Rectal smooth muscle tissue (tissue), 1 donor: Measurements from ENCODE around the gene HCAR1.
"Not testable (repeated sequence)": the region's sequence is repeated elsewhere in the genome, so short reads cannot be mapped to it uniquely, and the experiment has no call there.

Source experiments
- H3K27ac ChIP-seq: one replicate; pipeline ENCODE4 v1.7.0; 2013; ENCODE audit warnings: low read depth, low read length, inconsistent platforms
- H3K27me3 ChIP-seq: one replicate; pipeline ENCODE4 v1.7.0; 2013; ENCODE audit warnings: low read length; ENCODE audit not compliant: control insufficient read depth, insufficient read depth
- H3K36me3 ChIP-seq: one replicate; pipeline ENCODE4 v1.7.0; 2013; ENCODE audit warnings: low read length; ENCODE audit not compliant: control insufficient read depth, insufficient read depth
- H3K4me1 ChIP-seq: one replicate; pipeline ENCODE4 v1.7.0; 2013; ENCODE audit warnings: low read length; ENCODE audit not compliant: control insufficient read depth, insufficient read depth
- H3K4me3 ChIP-seq: one replicate; pipeline ENCODE4 v1.7.0; 2013; ENCODE audit warnings: low read length
- H3K9ac ChIP-seq: one replicate; pipeline ENCODE4 v1.7.0; 2013; ENCODE audit warnings: low read length

HCAR1 gene, protein sequence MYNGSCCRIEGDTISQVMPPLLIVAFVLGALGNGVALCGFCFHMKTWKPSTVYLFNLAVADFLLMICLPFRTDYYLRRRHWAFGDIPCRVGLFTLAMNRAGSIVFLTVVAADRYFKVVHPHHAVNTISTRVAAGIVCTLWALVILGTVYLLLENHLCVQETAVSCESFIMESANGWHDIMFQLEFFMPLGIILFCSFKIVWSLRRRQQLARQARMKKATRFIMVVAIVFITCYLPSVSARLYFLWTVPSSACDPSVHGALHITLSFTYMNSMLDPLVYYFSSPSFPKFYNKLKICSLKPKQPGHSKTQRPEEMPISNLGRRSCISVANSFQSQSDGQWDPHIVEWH

GRCh38 chr12:122730215-122731014, at the start of gene HCAR1:
HCAR1 (minus strand) TSS chr12:122730844; CDS start chr12:122730339, 505 bp downstream.
- no peak within 1 kb of the TSS for H3K27ac ChIP-seq
- H3K9ac ChIP-seq: no peak within 1 kb of the TSS
- H3K36me3 ChIP-seq: no peaks in the 10 kb centered on the region
- H3K4me3 ChIP-seq: no peak within 1 kb of the TSS
- no peaks in the 10 kb centered on the region for H3K4me1 ChIP-seq
- H3K27me3 ChIP-seq: no peaks in the 10 kb centered on the region

DNA sequence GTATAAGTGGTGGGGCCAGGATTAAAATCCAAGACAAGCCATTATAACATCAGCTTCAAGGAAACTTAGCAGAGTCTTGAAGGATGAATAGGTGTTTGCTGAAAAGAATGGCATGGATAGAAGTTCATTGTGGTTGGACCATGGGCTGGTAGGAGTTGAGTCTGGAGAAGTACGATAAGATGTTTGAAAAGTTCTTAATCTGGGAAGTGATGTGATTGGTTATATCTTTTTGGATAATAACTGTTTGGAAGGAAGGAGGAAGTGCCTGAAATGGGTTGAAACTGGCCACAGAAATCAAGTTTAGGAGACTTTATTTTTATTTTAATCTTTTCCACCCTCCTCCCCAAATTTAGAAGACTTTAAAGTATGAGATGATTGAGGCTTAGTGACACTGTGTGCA, 26.9 kb upstream of the HCAR1 start:
- H3K27me3 ChIP-seq: no peaks in the 10 kb centered on the region
- H3K4me1 ChIP-seq: peaks cover 8% of the 10 kb centered on the region
- H3K27ac ChIP-seq: no peak overlapping the region
- no peak overlapping the region for H3K9ac ChIP-seq
- no peak overlapping the region for H3K4me3 ChIP-seq
- H3K36me3 ChIP-seq: peaks cover 11% of the 10 kb centered on the region

- Histone ChIP-seq H3K4me3 (no peak overlapping the region), H3K4me1 (peaks cover 8% of the 10 kb centered on the region), H3K36me3 (peaks cover 3% of the 10 kb centered on the region), H3K27me3 (no peaks in the 10 kb centered on the region), H3K27ac (no peak overlapping the region), H3K9ac (no peak overlapping the region)
These were observed 24.1 kb upstream of the HCAR1 start for GRCh38 chr12:122754790-122755189.

GRCh38 chr12:122753319-122753650, 22.6 kb upstream of the HCAR1 start:
- Histone ChIP-seq H3K27me3 (no peaks in the 10 kb centered on the region), H3K27ac (no peak overlapping the region), H3K36me3 (peaks cover 3% of the 10 kb centered on the region), H3K4me3 (peak overlapping the region; percentile 86), H3K4me1 (peaks cover 8% of the 10 kb centered on the region), H3K9ac (peak overlapping the region; percentile 85)

- Histone ChIP-seq H3K36me3 (peaks cover 3% of the 10 kb centered on the region), H3K9ac (peak within 1 kb of the TSS; percentile 85), H3K27ac (peak within 1 kb of the TSS; percentile 73), H3K27me3 (no peaks in the 10 kb centered on the region), H3K4me1 (peaks cover 8% of the 10 kb centered on the region), H3K4me3 (peak within 1 kb of the TSS; percentile 86)
These were observed 22.0 kb upstream of the HCAR1 start, which contains the start of gene DENR for GRCh38 chr12:122752464-122753318. DENR (plus strand) TSS chr12:122752824; CDS start chr12:122753702, 878 bp downstream.

DNA sequence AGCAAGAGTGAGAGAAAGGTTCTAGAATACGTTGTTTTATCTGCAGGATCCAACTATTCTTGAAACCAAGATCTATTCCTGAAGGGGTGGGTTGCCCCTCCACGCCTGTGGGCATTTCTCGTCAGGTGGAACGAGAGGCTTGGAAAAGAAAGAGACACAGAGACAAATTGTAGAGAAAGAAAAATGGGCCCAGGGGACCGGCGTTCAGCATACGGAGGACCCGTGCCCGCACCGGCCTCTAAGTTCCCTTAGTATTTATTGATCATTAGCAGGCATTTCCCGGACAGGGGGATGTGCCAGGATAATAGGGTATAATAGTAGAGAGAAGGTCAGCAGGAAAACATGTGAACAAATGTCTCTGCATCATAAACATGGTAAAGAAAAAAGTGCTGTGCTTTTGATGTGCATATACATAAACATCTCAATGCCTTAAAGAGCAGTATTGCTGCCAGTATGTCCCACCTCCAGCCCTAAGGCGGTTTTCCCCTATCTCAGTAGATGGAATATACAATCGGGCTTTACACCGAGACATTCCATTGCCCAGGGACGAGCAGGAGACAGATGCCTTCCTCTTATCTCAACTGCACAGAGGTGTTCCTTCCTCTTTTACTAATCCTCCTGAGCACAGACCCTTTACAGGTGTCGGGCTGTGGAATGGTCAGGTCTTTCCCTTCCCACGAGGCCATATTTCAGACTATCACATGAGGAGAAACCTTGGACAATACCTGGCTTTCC, 20.3 kb upstream of the HCAR1 start:
- not testable (repeated sequence) for H3K4me1 ChIP-seq, H3K9ac ChIP-seq, H3K27ac ChIP-seq, H3K27me3 ChIP-seq, H3K36me3 ChIP-seq, H3K4me3 ChIP-seq

- Histone ChIP-seq H3K4me3 (no peak overlapping the region), H3K9ac (no peak overlapping the region), H3K27me3 (no peaks in the 10 kb centered on the region), H3K36me3 (no peaks in the 10 kb centered on the region), H3K4me1 (peaks cover 8% of the 10 kb centered on the region), H3K27ac (no peak overlapping the region)
These were observed 19.1 kb upstream of the HCAR1 start for GRCh38 chr12:122749569-122750332.

DNA sequence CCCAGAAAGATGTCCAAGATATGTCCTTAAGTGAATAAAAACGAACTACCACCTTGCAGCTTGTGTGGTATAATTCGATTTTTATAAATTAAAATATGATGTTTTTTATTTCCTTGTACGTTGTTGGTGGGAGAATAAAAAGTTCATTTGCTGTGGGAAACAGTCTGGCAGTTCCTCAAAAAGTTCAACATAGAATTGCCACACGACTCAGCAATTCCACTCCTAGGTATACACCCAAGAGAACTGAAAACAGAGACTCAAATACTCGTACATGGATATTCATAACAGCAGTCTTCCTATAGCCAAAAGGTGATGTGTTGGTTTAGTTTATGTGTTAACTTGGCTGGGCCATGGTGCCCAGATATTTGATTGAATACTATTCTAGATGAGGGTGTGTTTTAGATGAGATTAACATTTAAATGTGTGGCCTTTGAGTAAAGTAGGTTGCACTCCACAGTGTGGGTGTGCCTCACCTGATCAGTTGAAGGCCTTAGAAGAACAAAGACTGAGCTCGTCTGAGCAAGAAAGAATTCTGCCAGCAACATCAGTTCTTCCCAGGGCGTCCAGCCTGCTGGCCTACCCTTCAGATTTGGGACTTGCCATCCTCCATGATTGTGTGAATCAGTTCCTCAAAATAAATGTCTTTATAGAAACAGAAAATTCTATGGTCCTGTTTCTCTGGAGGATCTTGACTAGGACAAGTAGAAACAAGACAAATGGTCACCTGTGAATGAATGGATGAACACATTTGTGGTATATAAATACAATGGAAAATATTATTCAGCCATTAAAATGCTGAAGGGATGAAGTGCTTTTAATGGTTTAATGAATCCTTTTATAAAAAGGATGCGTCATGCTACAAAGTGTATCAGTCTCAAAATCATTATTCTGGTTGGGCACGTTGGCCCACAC, 16.8 kb upstream of the HCAR1 start:
- no peak overlapping the region for H3K27ac ChIP-seq
- H3K9ac ChIP-seq: no peak overlapping the region
- H3K27me3 ChIP-seq: no peaks in the 10 kb centered on the region
- H3K4me1 ChIP-seq: no peaks in the 10 kb centered on the region
- no peaks in the 10 kb centered on the region for H3K36me3 ChIP-seq
- no peak overlapping the region for H3K4me3 ChIP-seq

GRCh38 chr12:122743895-122744525, 13.4 kb upstream of the HCAR1 start:
- H3K9ac ChIP-seq: no peak overlapping the region
- H3K36me3 ChIP-seq: no peaks in the 10 kb centered on the region
- no peaks in the 10 kb centered on the region for H3K4me1 ChIP-seq
- no peak overlapping the region for H3K4me3 ChIP-seq
- no peak overlapping the region for H3K27ac ChIP-seq
- no peaks in the 10 kb centered on the region for H3K27me3 ChIP-seq

DNA sequence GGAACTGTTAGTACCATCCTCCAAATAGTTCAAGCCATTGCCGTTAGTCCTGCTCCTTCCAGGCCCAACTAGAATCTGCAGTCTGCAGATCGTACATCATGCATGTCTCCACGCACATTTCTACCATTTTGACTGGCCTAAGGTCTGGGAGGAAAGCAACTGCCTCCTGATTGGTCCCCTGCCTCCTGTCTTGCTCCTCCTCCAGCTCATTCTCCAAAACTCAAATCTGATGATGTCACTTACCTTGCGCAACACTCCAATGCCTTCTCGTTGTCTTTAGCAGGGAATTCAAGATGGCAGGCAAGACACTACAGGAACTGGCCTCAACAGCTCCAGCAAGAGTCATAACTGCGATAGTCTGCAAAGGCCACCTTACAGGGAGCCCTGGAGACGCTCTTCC, 9.7 kb upstream of the HCAR1 start:
- Histone ChIP-seq H3K27ac (no peak overlapping the region), H3K4me3 (no peak overlapping the region), H3K4me1 (no peaks in the 10 kb centered on the region), H3K36me3 (no peaks in the 10 kb centered on the region), H3K27me3 (no peaks in the 10 kb centered on the region), H3K9ac (no peak overlapping the region)
